MM.1S (cell line): ENCODE measurements around the gene CST9L.

Experiments used
- DNase-seq: peaks from one replicate; pipeline ENCODE4 v3.0.0-alpha.2; 2015
- H2AFZ ChIP-seq: fragments of 300-600 bp; sonication (generic); 2 replicates; pipeline ENCODE4 v1.6.0; 2016; ENCODE audit warnings: antibody characterized with exemption, low read length
- H3F3A ChIP-seq: fragments of 300-600 bp; sonication (generic); 2 replicates; pipeline ENCODE4 v1.6.1; 2016; ENCODE audit warnings: mild to moderate bottlenecking, antibody characterized with exemption, low read length, moderate library complexity, mixed read lengths; ENCODE audit not compliant: insufficient read depth
- H3K27ac ChIP-seq: fragments of 300-600 bp; sonication (generic); 2 replicates; pipeline ENCODE4 v1.5.1; 2016; ENCODE audit warnings: mild to moderate bottlenecking, low read length
- H3K27me3 ChIP-seq: fragments of 300-600 bp; sonication (generic); replicated peaks from 2 replicates; pipeline ENCODE4 v1.6.0; 2016; ENCODE audit warnings: low read length; ENCODE audit not compliant: insufficient read depth
- H3K36me3 ChIP-seq: fragments of 300-600 bp; sonication (generic); replicated peaks from 2 replicates; pipeline ENCODE4 v1.6.1; 2016; ENCODE audit warnings: mild to moderate bottlenecking, low read length, mixed read lengths; ENCODE audit not compliant: insufficient read depth
- H3K4me1 ChIP-seq: fragments of 300-600 bp; sonication (generic); 2 replicates; pipeline ENCODE4 v1.6.1; 2016; ENCODE audit warnings: low read length, mixed read lengths
- H3K4me2 ChIP-seq: fragments of 300-600 bp; sonication (generic); 2 replicates; pipeline ENCODE4 v1.6.0; 2016; ENCODE audit warnings: low read depth, low read length
- H3K4me3 ChIP-seq: fragments of 300-600 bp; sonication (generic); 2 replicates; pipeline ENCODE4 v1.5.1; 2016; ENCODE audit warnings: low read length, mixed read lengths
- H3K79me2 ChIP-seq: fragments of 300-600 bp; sonication (generic); 2 replicates; pipeline ENCODE4 v1.6.1; 2016; ENCODE audit warnings: mixed run types, low read length, mixed read lengths
- H3K9ac ChIP-seq: fragments of 300-600 bp; sonication (generic); 2 replicates; pipeline ENCODE4 v1.6.1; 2016; ENCODE audit warnings: low read length, mixed read lengths
- H3K9me2 ChIP-seq: fragments of 300-600 bp; sonication (generic); replicated peaks from 2 replicates; pipeline ENCODE4 v1.6.1; 2016; ENCODE audit warnings: mild to moderate bottlenecking, low read length, mixed read lengths; ENCODE audit not compliant: insufficient read depth
- H3K9me3 ChIP-seq: fragments of 300-600 bp; sonication (generic); replicated peaks from 2 replicates; pipeline ENCODE4 v1.6.1; 2016; ENCODE audit warnings: mild to moderate bottlenecking, low read length, mixed read lengths; ENCODE audit not compliant: insufficient read depth
- H4K20me1 ChIP-seq: fragments of 300-600 bp; sonication (generic); 2 replicates; pipeline ENCODE4 v1.6.1; 2016; ENCODE audit warnings: mild to moderate bottlenecking, low read length, moderate library complexity, mixed read lengths; ENCODE audit not compliant: insufficient read depth
- EZH2 ChIP-seq: fragments of 300-600 bp; sonication (generic); optimal IDR thresholded peaks from 2 replicates; pipeline ENCODE3; 2017; ENCODE audit warnings: low read depth, mild to moderate bottlenecking, antibody characterized with exemption, low read length, mixed read lengths
- EZH2phosphoT487 ChIP-seq: fragments of 300-600 bp; sonication (generic); IDR thresholded peaks from 2 replicates; pipeline ENCODE4 v1.6.1; 2018; ENCODE audit warnings: antibody characterized with exemption, low read length
- TF ChIP-seq, protein P1 (sequence below): fragments of 300-600 bp; sonication (generic); IDR thresholded peaks from 2 replicates; pipeline ENCODE4 v1.5.1; 2016; ENCODE audit warnings: antibody characterized with exemption, low read length, mixed read lengths

Gene CST9L

DNA sequence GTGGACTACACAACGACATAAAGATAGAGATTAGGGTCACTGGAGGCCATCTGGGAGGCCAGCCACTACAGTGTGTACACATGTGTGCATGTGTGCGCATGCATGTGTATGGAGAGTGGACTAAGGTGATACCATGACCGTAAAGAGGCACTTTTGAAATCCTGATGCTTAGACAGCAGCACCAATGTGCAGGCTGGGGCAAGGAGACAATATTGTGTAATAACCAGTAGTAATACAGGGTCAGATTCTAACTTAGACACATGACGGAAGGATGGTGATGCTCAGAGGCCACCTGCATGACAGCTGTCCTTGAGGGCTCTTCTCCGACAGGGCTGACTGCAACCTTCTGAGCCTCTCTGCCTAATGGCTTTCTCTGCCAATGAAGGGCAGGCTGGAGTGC is 25.5 kb downstream of the CST9L start:
- H3K27ac ChIP-seq, result no peak overlapping the region
- no peaks in the 10 kb centered on the region for H3K27me3 ChIP-seq
- no peaks in the 10 kb centered on the region for H3K4me1 ChIP-seq
- no peak overlapping the region for H2AFZ ChIP-seq
- no peaks in the 10 kb centered on the region for H3K9me3 ChIP-seq
- TF ChIP-seq EZH2 (no peak), EZH2phosphoT487 (no peak)
- TF ChIP-seq, protein P1, sequence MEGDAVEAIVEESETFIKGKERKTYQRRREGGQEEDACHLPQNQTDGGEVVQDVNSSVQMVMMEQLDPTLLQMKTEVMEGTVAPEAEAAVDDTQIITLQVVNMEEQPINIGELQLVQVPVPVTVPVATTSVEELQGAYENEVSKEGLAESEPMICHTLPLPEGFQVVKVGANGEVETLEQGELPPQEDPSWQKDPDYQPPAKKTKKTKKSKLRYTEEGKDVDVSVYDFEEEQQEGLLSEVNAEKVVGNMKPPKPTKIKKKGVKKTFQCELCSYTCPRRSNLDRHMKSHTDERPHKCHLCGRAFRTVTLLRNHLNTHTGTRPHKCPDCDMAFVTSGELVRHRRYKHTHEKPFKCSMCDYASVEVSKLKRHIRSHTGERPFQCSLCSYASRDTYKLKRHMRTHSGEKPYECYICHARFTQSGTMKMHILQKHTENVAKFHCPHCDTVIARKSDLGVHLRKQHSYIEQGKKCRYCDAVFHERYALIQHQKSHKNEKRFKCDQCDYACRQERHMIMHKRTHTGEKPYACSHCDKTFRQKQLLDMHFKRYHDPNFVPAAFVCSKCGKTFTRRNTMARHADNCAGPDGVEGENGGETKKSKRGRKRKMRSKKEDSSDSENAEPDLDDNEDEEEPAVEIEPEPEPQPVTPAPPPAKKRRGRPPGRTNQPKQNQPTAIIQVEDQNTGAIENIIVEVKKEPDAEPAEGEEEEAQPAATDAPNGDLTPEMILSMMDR, result no peak
- no peak for DNase-seq
- no peaks in the 10 kb centered on the region for H4K20me1 ChIP-seq
- H3K9ac ChIP-seq, result no peak overlapping the region
- H3K79me2 ChIP-seq, result no peaks in the 10 kb centered on the region
- H3K4me3 ChIP-seq, result no peak overlapping the region
- no peak overlapping the region for H3K4me2 ChIP-seq
- no peaks in the 10 kb centered on the region for H3K9me2 ChIP-seq
- no peaks in the 10 kb centered on the region for H3F3A ChIP-seq
- H3K36me3 ChIP-seq, result no peaks in the 10 kb centered on the region

DNA sequence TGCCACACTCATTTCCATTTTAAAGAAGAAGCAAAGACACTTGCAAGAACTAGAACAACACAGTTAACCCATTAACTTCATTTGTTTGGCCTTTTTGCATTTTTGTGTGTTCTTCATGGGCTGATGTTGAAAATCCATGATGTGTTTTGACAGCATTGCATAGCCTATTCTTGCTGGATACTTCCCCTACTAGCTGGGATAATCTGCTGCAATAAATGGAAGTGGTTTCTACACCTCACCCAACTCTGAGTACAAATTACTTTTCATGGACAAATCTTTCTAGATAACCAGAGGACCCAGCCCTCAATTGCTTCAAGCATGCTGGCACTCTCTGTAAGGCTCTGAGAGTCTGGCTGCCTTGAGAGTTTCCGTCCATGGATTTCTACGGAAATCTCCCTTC is 26.5 kb downstream of the CST9L start:
- no peaks in the 10 kb centered on the region for H3K4me1 ChIP-seq
- H3F3A ChIP-seq, result no peaks in the 10 kb centered on the region
- no peak for DNase-seq
- no peak overlapping the region for H3K4me3 ChIP-seq
- H3K36me3 ChIP-seq, result no peaks in the 10 kb centered on the region
- no peak overlapping the region for H3K4me2 ChIP-seq
- no peaks in the 10 kb centered on the region for H3K27me3 ChIP-seq
- no peak overlapping the region for H3K9ac ChIP-seq
- no peaks in the 10 kb centered on the region for H3K79me2 ChIP-seq
- no peak overlapping the region for H2AFZ ChIP-seq
- H3K9me3 ChIP-seq, result no peaks in the 10 kb centered on the region
- no peak overlapping the region for H3K27ac ChIP-seq
- no peak for TF ChIP-seq EZH2
- TF ChIP-seq EZH2phosphoT487, result no peak
- TF ChIP-seq, protein P1, result no peak
- no peaks in the 10 kb centered on the region for H3K9me2 ChIP-seq
- no peaks in the 10 kb centered on the region for H4K20me1 ChIP-seq

DNA sequence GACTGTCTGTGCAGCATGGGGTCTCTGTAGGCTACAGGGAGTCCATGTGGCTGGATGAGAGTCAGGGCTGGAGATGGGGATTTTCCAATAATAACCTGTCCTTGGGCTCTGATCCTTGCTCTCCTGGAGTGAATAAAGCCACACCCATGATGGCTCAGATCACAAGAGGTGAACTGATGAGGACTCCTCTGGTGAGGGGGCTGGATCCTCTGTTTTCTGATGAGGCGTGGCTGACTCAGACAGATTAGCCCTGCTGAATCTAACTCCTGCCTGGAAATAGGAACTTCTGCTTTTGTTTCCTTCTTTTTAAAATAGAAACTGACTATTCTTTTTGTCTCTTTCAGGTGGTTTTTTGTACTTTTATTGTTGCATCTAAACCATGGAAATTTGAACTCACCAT is 27.0 kb downstream of the CST9L start:
- Histone ChIP-seq H2AFZ (no peak overlapping the region), H3K4me3 (no peak overlapping the region), H3K9ac (no peak overlapping the region), H3F3A (no peaks in the 10 kb centered on the region), H3K4me1 (no peaks in the 10 kb centered on the region), H3K27me3 (no peaks in the 10 kb centered on the region), H3K9me3 (no peaks in the 10 kb centered on the region), H3K36me3 (no peaks in the 10 kb centered on the region), H3K9me2 (no peaks in the 10 kb centered on the region), H3K27ac (no peak overlapping the region), H3K79me2 (no peaks in the 10 kb centered on the region), H3K4me2 (no peak overlapping the region), H4K20me1 (no peaks in the 10 kb centered on the region)
- DNase-seq, result no peak
- TF ChIP-seq EZH2, result no peak
- no peak for TF ChIP-seq EZH2phosphoT487
- TF ChIP-seq, protein P1, result no peak
